Epithelial cell of esophagus (primary cell): ENCODE results near the gene UBE2E1.
A peak's percentile ranks its signal among the peaks of the same experiment; 100 is the strongest.

Experiments used
- DNase-seq: peaks from one replicate; pipeline ENCODE4 v3.0.0; 2010; ENCODE audit warnings: low read depth
- H3K4me3 ChIP-seq: 2 replicates; pipeline ENCODE4 v1.5.1; 2011; ENCODE audit warnings: mild to moderate bottlenecking, low read length, control low read depth
- CTCF ChIP-seq: IDR thresholded peaks from 2 replicates; pipeline ENCODE4 v1.5.1; 2011; ENCODE audit warnings: low read depth, mild to moderate bottlenecking, low read length, control low read depth, inconsistent platforms; ENCODE audit not compliant: insufficient read depth; ENCODE audit errors: missing control alignments

UBE2E1 gene

DNA sequence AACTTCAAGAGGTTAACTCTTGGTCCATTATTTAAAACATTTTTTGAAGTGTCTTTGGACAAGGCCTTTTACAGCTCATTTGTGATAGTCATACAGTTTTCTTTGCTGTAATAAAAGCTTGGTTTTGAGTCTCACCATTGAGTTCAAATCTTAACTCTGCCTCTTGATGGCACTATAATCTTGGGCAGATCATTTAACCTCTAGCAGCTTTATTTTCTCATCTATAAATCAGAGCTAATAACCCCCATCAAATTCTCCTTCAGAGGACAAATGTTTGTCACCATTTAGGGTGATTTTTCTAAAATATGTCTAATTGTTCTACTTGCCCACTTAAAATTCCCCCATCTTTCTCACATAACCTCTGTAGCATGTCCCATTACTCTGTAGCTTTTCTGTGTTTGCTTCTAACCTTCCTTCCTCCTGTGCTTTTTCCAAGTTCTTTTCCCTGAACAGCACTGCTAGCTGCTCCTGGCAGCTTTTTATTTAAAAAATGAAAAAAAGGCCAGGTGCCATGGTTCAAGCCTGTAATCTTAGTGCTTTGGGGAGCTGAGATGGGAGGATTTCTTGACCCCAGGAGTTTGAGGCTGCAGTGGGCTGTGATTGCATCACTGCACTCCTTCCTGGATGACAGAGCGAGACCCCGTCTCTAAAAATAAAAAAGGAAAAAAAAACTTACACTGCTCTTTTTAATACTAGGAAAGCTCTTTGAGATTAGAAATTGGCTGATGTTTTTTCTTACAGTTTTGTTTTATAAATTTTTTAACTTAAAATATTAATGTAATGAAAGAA, 28.5 kb downstream of the UBE2E1 start:
- peak; percentile 10 for DNase-seq
- peak; percentile 23 for TF ChIP-seq CTCF
- no peak overlapping the region for H3K4me3 ChIP-seq

GRCh38 chr3:23835087-23835486, 29.3 kb downstream of the UBE2E1 start:
- no peak for TF ChIP-seq CTCF
- DNase-seq, result no peak
- H3K4me3 ChIP-seq, result no peak overlapping the region

- H3K4me3 ChIP-seq, result no peak overlapping the region
- DNase-seq, result no peak
Observed at GRCh38 chr3:23835802-23836201, 30.0 kb downstream of the UBE2E1 start.

GRCh38 chr3:23836536-23837230, 30.9 kb downstream of the UBE2E1 start:
- H3K4me3 ChIP-seq, result no peak overlapping the region
- no peak for DNase-seq

More at GRCh38 chr3:23835802-23836201, 30.0 kb downstream of the UBE2E1 start:
- TF ChIP-seq CTCF, result no peak

GRCh38 chr3:23837286-23837685, 31.5 kb downstream of the UBE2E1 start:
- H3K4me3 ChIP-seq, result no peak overlapping the region
- no peak for TF ChIP-seq CTCF
- DNase-seq, result no peak

More at GRCh38 chr3:23836536-23837230, 30.9 kb downstream of the UBE2E1 start:
- no peak for TF ChIP-seq CTCF

- no peak overlapping the region for H3K4me3 ChIP-seq
- no peak for DNase-seq
- TF ChIP-seq CTCF, result no peak
Observed at GRCh38 chr3:23837691-23838090, 31.9 kb downstream of the UBE2E1 start.

GRCh38 chr3:23840521-23840920, 34.8 kb downstream of the UBE2E1 start:
- DNase-seq, result no peak

More at GRCh38 chr3:23840521-23840920, 34.8 kb downstream of the UBE2E1 start:
- TF ChIP-seq CTCF, result no peak
- H3K4me3 ChIP-seq, result no peak overlapping the region
